ENCODE measurements around the gene S1PR3.

Gene S1PR3

DNA sequence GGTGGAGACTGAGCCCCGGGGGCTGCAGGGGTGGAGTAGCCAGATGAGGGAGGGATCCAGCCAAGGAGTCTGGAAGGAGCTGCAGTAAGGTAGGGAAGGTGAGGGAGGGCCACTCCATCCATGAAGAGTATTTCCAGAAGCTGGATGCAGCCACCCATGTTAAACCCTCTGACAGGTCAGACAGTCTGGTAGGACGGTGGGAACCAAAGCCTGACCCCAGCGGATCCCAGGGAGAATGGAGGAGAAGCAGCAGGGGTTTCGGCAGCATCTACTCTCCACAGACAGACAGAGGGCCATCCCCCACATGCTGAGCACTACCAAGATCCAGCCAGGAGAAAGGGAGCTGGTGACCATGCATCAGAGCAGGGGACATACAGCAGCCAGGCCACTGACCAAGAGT, 22.5 kb upstream of the S1PR3 start:
- TF ChIP-seq CTCF (IDR thresholded peaks at IDR 0.05; ENCODE audit: low read depth, low read length), result no peak
- no peak overlapping the region for H3K4me3 ChIP-seq (replicated peaks in 1 of 2; ENCODE audit: low read depth in 2 of 2, low read length in 2 of 2)

GRCh38 chr9:88969646-88970373, 21.5 kb upstream of the S1PR3 start:
- no peak for DNase-seq (ENCODE audit: low read depth in 2 of 2)
- H3K4me3 ChIP-seq (replicated peaks in 1 of 2; ENCODE audit: low read depth in 2 of 2, low read length in 2 of 2), result no peak overlapping the region
- TF ChIP-seq CTCF (IDR thresholded peaks at IDR 0.05; ENCODE audit: low read depth, low read length), result no peak

More for the DNA sequence above, 22.5 kb upstream of the S1PR3 start:
- no peak for DNase-seq (ENCODE audit: low read depth in 2 of 2)

DNA sequence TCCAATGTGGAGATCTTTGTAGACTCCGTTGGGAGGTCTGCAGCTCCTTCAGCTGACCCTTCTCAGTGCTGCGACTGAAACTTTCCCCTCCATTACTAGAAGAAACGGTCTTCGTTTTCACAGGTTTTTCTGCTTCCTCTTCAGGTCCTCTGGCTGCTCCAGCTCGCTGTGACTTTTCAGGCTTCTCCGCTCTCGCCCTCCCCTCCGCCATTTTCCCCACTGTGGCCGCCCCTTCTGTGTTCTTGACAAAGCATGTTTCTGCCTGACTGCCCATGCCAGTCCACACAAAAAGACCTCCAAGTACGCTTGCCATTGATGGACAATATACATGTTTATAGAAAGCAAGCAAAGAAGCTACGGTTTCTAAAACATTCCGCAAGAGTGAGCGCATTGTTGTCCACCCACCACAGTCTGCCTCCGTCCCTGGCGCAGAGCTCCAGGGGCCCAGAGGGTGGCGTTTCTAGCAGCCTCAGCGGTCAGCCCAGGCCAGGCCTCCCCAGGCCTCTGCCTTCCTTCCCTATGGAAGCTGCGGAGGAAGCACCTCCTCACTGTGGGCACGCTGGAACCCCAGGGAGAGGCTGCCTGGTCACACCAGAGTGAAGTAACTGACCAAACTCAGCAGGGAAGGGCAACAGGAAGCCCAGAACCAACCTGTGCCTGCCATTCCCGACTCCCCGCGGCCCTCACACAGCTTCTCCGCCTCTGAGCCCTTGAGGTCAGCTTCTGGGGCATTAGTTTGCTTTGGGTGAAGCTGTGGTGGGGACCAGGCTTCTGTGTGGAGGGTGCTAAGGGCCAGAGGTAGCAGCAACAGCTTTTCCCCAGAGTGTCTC, 19.9 kb upstream of the S1PR3 start:
- DNase-seq (ENCODE audit: low read depth in 2 of 2), result no peak
- TF ChIP-seq CTCF (IDR thresholded peaks at IDR 0.05; ENCODE audit: low read depth, low read length), result no peak
- H3K4me3 ChIP-seq (replicated peaks in 1 of 2; ENCODE audit: low read depth in 2 of 2, low read length in 2 of 2), result no peak overlapping the region

- no peak overlapping the region for H3K4me3 ChIP-seq (replicated peaks in 1 of 2; ENCODE audit: low read depth in 2 of 2, low read length in 2 of 2)
- DNase-seq (ENCODE audit: low read depth in 2 of 2), result no peak
- no peak for TF ChIP-seq CTCF (IDR thresholded peaks at IDR 0.05; ENCODE audit: low read depth, low read length)
Measured at GRCh38 chr9:88972401-88972800, 18.9 kb upstream of the S1PR3 start.

- no peak overlapping the region for H3K4me3 ChIP-seq (replicated peaks in 1 of 2; ENCODE audit: low read depth in 2 of 2, low read length in 2 of 2)
- no peak for TF ChIP-seq CTCF (IDR thresholded peaks at IDR 0.05; ENCODE audit: low read depth, low read length)
- no peak for DNase-seq (ENCODE audit: low read depth in 2 of 2)
Measured at GRCh38 chr9:88973281-88974045, 17.8 kb upstream of the S1PR3 start.

- TF ChIP-seq CTCF (IDR thresholded peaks at IDR 0.05; ENCODE audit: low read depth, low read length), result no peak
- H3K4me3 ChIP-seq (replicated peaks in 1 of 2; ENCODE audit: low read depth in 2 of 2, low read length in 2 of 2), result no peak overlapping the region
- no peak for DNase-seq (ENCODE audit: low read depth in 2 of 2)
Measured at GRCh38 chr9:88974641-88975040, 16.6 kb upstream of the S1PR3 start.

Data from cardiac fibroblast (primary cell).